GOT3 (cell line): ENCODE data around the gene TSPY10.
"Not testable (repeated sequence)": the region's sequence is repeated elsewhere in the genome, so short reads cannot be mapped to it uniquely, and the experiment has no call there.

Experiments used
- DNase-seq: peaks from one replicate; lab custom pipeline; 2025; ENCODE audit warnings: mixed read lengths; lab: John Stamatoyannopoulos, UW

TSPY10 gene

GRCh38 chrY:9527580-9527979 is at the start of gene TSPY10:
TSPY10 (plus strand) TSS chrY:9527880; CDS start chrY:9527926, 46 bp downstream.
- DNase-seq: not testable (repeated sequence)

- not testable (repeated sequence) for DNase-seq
Measured at GRCh38 chrY:9486967-9487366, 40.7 kb upstream of the TSPY10 start, which contains the start of gene TSPY9. TSPY9 (plus strand) TSS chrY:9487267; CDS start chrY:9487313, 46 bp downstream.

DNA sequence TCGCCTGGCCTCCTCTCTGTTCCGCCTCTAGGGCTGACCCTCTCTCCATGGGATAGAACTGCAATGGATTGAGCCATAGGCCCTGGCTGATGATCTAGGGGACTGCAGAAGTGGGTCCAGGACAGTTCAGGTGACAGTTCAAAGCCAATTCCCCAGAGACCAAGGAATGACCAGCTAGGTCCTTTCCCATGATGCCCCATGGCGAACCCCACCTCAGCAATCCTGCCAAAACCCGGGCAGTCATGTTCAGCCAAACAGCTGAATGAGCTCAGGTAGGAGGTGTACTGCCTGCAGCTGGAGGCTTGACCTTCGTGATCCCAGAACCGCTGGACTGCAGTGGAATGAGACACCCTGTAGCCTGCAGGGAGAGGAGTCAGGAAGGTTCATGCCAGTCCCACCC is 23.3 kb upstream of the TSPY10 start:
- not testable (repeated sequence) for DNase-seq

- DNase-seq: not testable (repeated sequence)
Measured at GRCh38 chrY:9516287-9516686, 11.4 kb upstream of the TSPY10 start.
